Measurements from ENCODE around the gene B3GNT2. TPM values are rescaled to one million over a fixed set of nuclear protein-coding genes. Genes with fewer than 3 reads are reported as not detected.
"Not testable (repeated sequence)": the region's sequence is repeated elsewhere in the genome, so short reads cannot be mapped to it uniquely, and the experiment has no call there.

Gene B3GNT2
- 10 to 100 TPM; 16.9 to 36.9 (median 20.3) TPM for total RNA-seq

DNA sequence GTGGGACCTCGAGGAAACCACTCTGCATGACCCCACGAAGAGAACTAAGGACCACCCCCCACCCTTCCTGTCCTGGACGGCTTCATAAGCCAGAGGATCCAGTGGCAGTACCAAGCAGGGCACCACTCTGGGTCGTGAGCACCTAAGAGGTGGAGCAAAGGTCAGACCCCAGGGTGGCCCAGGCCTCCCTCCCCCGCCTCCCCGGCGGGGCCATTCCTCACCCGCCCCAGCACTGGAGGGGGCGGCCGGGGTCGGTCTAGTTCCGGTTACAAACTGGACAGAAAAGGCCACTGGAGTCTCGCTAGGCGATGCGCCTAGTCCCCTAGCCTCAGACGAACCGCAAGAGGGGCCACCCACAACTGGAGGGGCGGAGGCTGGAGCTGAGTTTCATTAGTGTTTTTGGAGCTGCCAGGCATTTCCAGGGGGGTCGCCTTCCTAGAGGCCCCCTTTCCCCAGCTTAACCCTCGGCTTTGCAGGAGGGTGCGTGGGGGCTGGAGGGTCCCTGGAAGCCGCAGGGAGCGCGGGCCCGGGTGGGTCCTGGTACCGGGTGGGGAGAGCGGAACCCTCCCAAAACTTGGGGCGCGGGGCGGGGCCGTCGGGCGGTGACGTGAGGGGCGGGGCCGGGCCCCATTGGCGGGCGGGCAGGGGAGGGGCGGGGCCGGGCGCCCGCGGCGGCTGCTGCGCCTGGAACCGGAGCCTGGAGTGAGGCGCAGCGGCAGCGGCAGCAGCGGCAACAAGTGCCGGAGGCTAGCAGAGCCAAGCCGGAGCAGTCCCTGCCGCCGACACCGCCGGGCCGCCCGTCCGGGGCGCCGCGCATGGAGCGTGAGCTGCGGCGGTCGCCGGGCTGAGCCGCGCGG lies at the start of gene B3GNT2:
TSS of gene B3GNT2 (plus strand) at position 695 of the 857 bp plus-strand sequence. CDS start 26,106 bp downstream, outside the sequence.
- H3K4me3 ChIP-seq = peak within 1 kb of the TSS; percentile 99
- H3K27ac ChIP-seq = peak within 1 kb of the TSS; percentile 97
- H3K4me1 ChIP-seq = peaks cover 42% of the 10 kb centered on the region
- TF ChIP-seq POLR2A (IDR thresholded peaks at IDR 0.05) (peak in 1 of 2 donors; percentile 40), CTCF (IDR thresholded peaks at IDR 0.05) (no peak)
- H3K27me3 ChIP-seq = no peaks in the 10 kb centered on the region
- H3K9me3 ChIP-seq = no peaks in the 10 kb centered on the region
- 1% methylated on average over 14 of the region's 70 CpGs for WGBS
- H3K36me3 ChIP-seq = no peaks in the 10 kb centered on the region
- peak; percentile 89 to 92 for DNase-seq (ENCODE audit: low spot score in 2 of 2)

DNA sequence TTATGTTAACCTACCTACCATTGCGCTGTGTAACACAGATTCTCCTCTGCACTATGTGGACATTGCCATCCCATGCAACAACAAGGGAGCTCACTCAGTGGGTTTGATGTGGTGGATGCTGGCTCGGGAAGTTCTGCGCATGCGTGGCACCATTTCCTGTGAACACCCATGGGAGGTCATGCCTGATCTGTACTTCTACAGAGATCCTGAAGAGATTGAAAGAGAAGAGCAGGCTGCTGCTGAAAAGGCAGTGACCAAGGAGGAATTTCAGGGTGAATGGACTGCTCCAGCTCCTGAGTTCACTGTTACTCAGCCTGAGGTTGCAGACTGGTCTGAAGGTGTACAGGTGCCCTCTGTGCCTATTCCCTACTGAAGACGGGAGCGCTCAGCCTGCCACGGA lies 49.1 kb upstream of the B3GNT2 start:
- H3K4me3 ChIP-seq; DNase-seq (ENCODE audit: low spot score in 2 of 2); H3K9me3 ChIP-seq; H3K27me3 ChIP-seq; H3K36me3 ChIP-seq; H3K27ac ChIP-seq: not testable (repeated sequence)
- peaks cover 13% of the 10 kb centered on the region for H3K4me1 ChIP-seq
- WGBS = 86% methylated on average over 7 of the region's 7 CpGs

DNA sequence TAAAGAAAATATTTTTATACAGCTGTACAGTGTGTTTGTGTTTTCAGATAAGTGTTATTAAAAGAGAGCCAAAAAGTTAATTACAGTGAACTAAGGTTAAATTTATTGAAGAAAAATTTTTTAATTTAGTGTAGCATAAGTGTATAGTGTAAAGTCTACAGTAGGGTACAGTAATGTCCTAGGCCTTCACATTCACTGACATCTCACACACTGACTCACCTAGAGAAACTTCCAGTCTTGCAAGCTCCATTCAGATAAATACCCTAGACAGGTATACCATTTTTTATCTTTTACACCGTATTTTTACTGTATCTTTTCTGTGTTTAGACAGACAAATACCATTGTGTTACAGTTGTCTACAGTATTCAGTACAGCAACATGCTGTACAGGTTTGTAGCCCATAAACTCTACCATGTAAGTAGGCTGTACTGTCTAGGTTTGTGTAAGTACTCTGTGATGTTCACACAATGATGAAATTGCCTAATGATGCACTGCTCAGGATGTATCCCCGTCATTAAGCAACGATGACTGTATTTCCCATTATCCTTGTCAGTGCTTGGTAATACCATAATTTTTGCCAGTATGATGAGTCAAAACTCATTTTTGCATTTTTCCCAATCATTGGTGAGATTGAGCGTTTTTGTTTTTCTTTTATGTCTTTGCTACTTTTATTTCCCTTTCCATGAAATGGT lies 48.2 kb upstream of the B3GNT2 start:
- H3K4me1 ChIP-seq = peaks cover 13% of the 10 kb centered on the region
- no peaks in the 10 kb centered on the region for H3K36me3 ChIP-seq
- H3K9me3 ChIP-seq = no peaks in the 10 kb centered on the region
- H3K27ac ChIP-seq = no peak overlapping the region
- H3K4me3 ChIP-seq = no peak overlapping the region
- 96% methylated on average over 4 of the region's 4 CpGs for WGBS
- no peak for DNase-seq (ENCODE audit: low spot score in 2 of 2)
- TF ChIP-seq POLR2A (IDR thresholded peaks at IDR 0.05) = no peak
- no peak for TF ChIP-seq POLR2AphosphoS5 (IDR thresholded peaks at IDR 0.05)
- TF ChIP-seq EP300 (IDR thresholded peaks at IDR 0.05) = no peak
- no peak for TF ChIP-seq CTCF (IDR thresholded peaks at IDR 0.05)
- no peaks in the 10 kb centered on the region for H3K27me3 ChIP-seq

GRCh38 chr2:62149708-62150107 lies 46.2 kb upstream of the B3GNT2 start:
- DNase-seq (ENCODE audit: low spot score in 2 of 2) = no peak
- no peaks in the 10 kb centered on the region for H3K36me3 ChIP-seq
- peaks cover 13% of the 10 kb centered on the region for H3K4me1 ChIP-seq
- no peaks in the 10 kb centered on the region for H3K9me3 ChIP-seq
- H3K27me3 ChIP-seq = no peaks in the 10 kb centered on the region
- TF ChIP-seq POLR2A (IDR thresholded peaks at IDR 0.05) (no peak), CTCF (IDR thresholded peaks at IDR 0.05) (no peak), POLR2AphosphoS5 (IDR thresholded peaks at IDR 0.05) (no peak), EP300 (IDR thresholded peaks at IDR 0.05) (no peak)
- no peak overlapping the region for H3K4me3 ChIP-seq
- no peak overlapping the region for H3K27ac ChIP-seq

GRCh38 chr2:62150597-62151305 lies 45.2 kb upstream of the B3GNT2 start:
- no peak overlapping the region for H3K27ac ChIP-seq
- peaks cover 13% of the 10 kb centered on the region for H3K4me1 ChIP-seq
- H3K27me3 ChIP-seq = no peaks in the 10 kb centered on the region
- H3K9me3 ChIP-seq = no peaks in the 10 kb centered on the region
- no peak for DNase-seq (ENCODE audit: low spot score in 2 of 2)
- 84% methylated on average over 6 of the region's 6 CpGs for whole genome bisulfite sequencing
- TF ChIP-seq EP300 (IDR thresholded peaks at IDR 0.05) = no peak
- no peak for TF ChIP-seq POLR2AphosphoS5 (IDR thresholded peaks at IDR 0.05)
- no peak for TF ChIP-seq CTCF (IDR thresholded peaks at IDR 0.05)
- TF ChIP-seq POLR2A (IDR thresholded peaks at IDR 0.05) = no peak
- no peak overlapping the region for H3K4me3 ChIP-seq
- H3K36me3 ChIP-seq = no peaks in the 10 kb centered on the region

Measured in suprapubic skin (tissue), 4 donors.